ENCODE results near the gene IRGC.

- no peak for TF ChIP-seq POLR2A (IDR thresholded peaks at IDR 0.05)
- no peak for TF ChIP-seq CTCF (IDR thresholded peaks at IDR 0.05)
Observed at GRCh38 chr19:43749152-43749551, 33.3 kb downstream of the IRGC start.

All from esophagus squamous epithelium (tissue), 4 donors.